Panc1 (cell line): ENCODE results near the gene PFKFB4.

Source experiments
- CTCF ChIP-seq: fragments of 450-650 bp; IDR thresholded peaks from 2 replicates; pipeline ENCODE4 v1.5.1; 2017; ENCODE audit warnings: mild to moderate bottlenecking
- TCF7L2 ChIP-seq: IDR thresholded peaks from 2 replicates; pipeline ENCODE4 v1.6.1; 2011; ENCODE audit warnings: mild to moderate bottlenecking, low read depth, low read length, inconsistent platforms

GRCh38 chr3:48521635-48522034, 35.0 kb downstream of the PFKFB4 start:
- no peak for TF ChIP-seq CTCF
- TF ChIP-seq TCF7L2: no peak
